HG02870 (cell line): ENCODE measurements around the gene RIN3.

Source experiments
- ATAC-seq: cut with Tn5 transposase; IDR thresholded peaks from one replicate; pipeline ENCODE4 v1.9.1; 2021; ENCODE audit warnings: mild to moderate bottlenecking, moderate library complexity; ENCODE audit not compliant: unreplicated experiment

Gene RIN3

GRCh38 chr14:92733007-92733406, 219.4 kb downstream of the RIN3 start:
- ATAC-seq, result no peak

DNA sequence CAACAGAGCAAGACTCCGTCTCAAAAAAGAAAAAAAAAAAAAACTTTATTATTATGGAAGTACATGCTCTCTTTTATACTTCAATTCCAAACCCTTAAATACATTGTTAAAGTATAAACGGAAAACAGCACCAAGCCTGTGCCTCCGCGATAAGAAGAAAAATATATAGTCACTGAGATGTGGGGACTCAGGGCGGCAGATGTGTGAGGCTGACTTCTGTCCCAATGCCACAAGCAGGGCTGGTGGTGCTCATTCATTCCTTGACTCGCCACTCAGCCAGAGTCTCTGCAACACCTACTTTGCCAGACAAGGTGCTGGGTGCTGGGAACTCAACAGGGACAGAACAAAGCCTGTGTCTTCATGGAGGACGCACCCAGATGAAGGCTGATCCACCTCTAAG, 221.0 kb downstream of the RIN3 start:
- ATAC-seq, result no peak

GRCh38 chr14:92735344-92735743, 221.8 kb downstream of the RIN3 start:
- no peak for ATAC-seq

GRCh38 chr14:92737206-92737605, 223.6 kb downstream of the RIN3 start:
- ATAC-seq, result no peak

DNA sequence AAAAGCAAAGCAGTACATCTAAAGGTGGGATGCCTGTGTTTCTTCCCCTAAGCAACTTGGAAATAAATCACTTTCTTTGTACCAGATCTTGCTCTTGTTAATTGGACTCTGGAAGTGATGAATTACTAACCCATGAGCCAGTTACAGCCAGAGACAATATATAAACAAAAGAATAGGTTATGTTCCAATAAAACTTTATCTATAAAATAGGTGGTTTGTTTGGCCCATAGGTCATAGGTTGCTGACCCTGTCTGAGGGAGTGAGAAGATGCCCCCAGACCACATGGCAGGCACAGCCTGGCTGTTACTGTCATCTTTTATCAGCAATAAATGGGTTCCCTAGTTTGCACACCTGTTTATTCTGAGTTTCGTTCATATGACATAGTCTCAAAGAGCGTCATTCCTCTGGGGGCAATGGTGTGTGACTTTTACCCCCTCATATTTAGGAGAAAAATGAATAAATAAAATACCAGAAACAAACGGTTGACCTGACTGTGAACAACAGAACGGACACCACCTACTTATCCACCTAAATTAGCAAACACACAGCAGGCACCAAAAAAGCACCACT, 224.1 kb downstream of the RIN3 start:
- ATAC-seq, result no peak
